ENCODE data around the gene OBI1.

GRCh38 chr13:78596399-78596735, 62.6 kb downstream of the OBI1 start:
- TF ChIP-seq TAF1 (IDR thresholded peaks at IDR 0.05; ENCODE audit: borderline replicate concordance, low read depth, low read length) (no peak), POLR2AphosphoS5 (IDR thresholded peaks at IDR 0.05; ENCODE audit: low read depth, low read length) (no peak), POLR2A (IDR thresholded peaks at IDR 0.05; ENCODE audit: low read depth, low read length) (no peak)

Data from GM12892 (cell line).